MG63 (cell line): ENCODE results near the gene DLG2. TPM values are rescaled to one million over a fixed set of nuclear protein-coding genes. Genes with fewer than 3 reads are reported as not detected.

Experiments used
- DNase-seq: peaks from one replicate; pipeline ENCODE4 v3.0.0-alpha.2; 2020
- H3K27me3 ChIP-seq: fragments of 250-450 bp; sonication (Bioruptor Pico); 2 replicates; pipeline ENCODE4 v1.5.1; 2020; ENCODE audit warnings: mild to moderate bottlenecking, moderate library complexity
- H3K36me3 ChIP-seq: fragments of 250-450 bp; sonication (Bioruptor Pico); 2 replicates; pipeline ENCODE4 v1.5.1; 2020; ENCODE audit warnings: mild to moderate bottlenecking, moderate library complexity
- H3K4me3 ChIP-seq: fragments of 250-450 bp; sonication (Bioruptor Pico); 2 replicates; pipeline ENCODE4 v1.5.1; 2020; ENCODE audit warnings: mild to moderate bottlenecking, moderate library complexity
- H3K9me3 ChIP-seq: fragments of 250-450 bp; sonication (Bioruptor Pico); 2 replicates; pipeline ENCODE4 v1.5.1; 2020; ENCODE audit warnings: mild to moderate bottlenecking, moderate library complexity
- total RNA-seq: library from RNA; depleted of rRNA; stranded (reverse); fragments of >200 nt; shearing (Covaris generic); gene quantifications from 2 replicates; pipeline ENCODE4 v1.2.3, GENCODE V29; 2014; ENCODE audit warnings: low replicate concordance

Gene DLG2
- total RNA-seq, 1 experiment from 2014 or later = 0.10 TPM

GRCh38 chr11:84390441-84391078 lies 1236.6 kb downstream of the DLG2 start:
- no peak for DNase-seq
- no peaks in the 10 kb centered on the region for H3K36me3 ChIP-seq
- no peak overlapping the region for H3K4me3 ChIP-seq
- H3K27me3 ChIP-seq = no peaks in the 10 kb centered on the region
- H3K9me3 ChIP-seq = no peaks in the 10 kb centered on the region

GRCh38 chr11:84389696-84390095 lies 1237.4 kb downstream of the DLG2 start:
- H3K27me3 ChIP-seq = no peaks in the 10 kb centered on the region
- no peaks in the 10 kb centered on the region for H3K9me3 ChIP-seq
- no peak for DNase-seq
- no peaks in the 10 kb centered on the region for H3K36me3 ChIP-seq
- H3K4me3 ChIP-seq = no peak overlapping the region

- H3K27me3 ChIP-seq = no peaks in the 10 kb centered on the region
- no peaks in the 10 kb centered on the region for H3K9me3 ChIP-seq
- DNase-seq = peak; percentile 6
- no peaks in the 10 kb centered on the region for H3K36me3 ChIP-seq
- H3K4me3 ChIP-seq = no peak overlapping the region
Observed at GRCh38 chr11:84384731-84385130, 1242.4 kb downstream of the DLG2 start.

- H3K36me3 ChIP-seq = no peaks in the 10 kb centered on the region
- no peak overlapping the region for H3K4me3 ChIP-seq
- no peaks in the 10 kb centered on the region for H3K27me3 ChIP-seq
- H3K9me3 ChIP-seq = no peaks in the 10 kb centered on the region
- DNase-seq = no peak
Observed at GRCh38 chr11:84383576-84383975, 1243.6 kb downstream of the DLG2 start.

- DNase-seq = no peak
- Histone ChIP-seq H3K9me3 (no peaks in the 10 kb centered on the region), H3K27me3 (no peaks in the 10 kb centered on the region), H3K4me3 (no peak overlapping the region), H3K36me3 (no peaks in the 10 kb centered on the region)
Observed at GRCh38 chr11:84381666-84382065, 1245.5 kb downstream of the DLG2 start.

GRCh38 chr11:84372381-84372950 lies 1254.7 kb downstream of the DLG2 start:
- Histone ChIP-seq H3K9me3 (no peaks in the 10 kb centered on the region), H3K36me3 (no peaks in the 10 kb centered on the region), H3K4me3 (no peak overlapping the region), H3K27me3 (no peaks in the 10 kb centered on the region)
- no peak for DNase-seq

GRCh38 chr11:84358034-84358433 lies 1269.1 kb downstream of the DLG2 start:
- H3K4me3 ChIP-seq = no peak overlapping the region
- no peak for DNase-seq
- no peaks in the 10 kb centered on the region for H3K9me3 ChIP-seq
- H3K36me3 ChIP-seq = no peaks in the 10 kb centered on the region
- no peaks in the 10 kb centered on the region for H3K27me3 ChIP-seq

- H3K36me3 ChIP-seq = no peaks in the 10 kb centered on the region
- DNase-seq = no peak
- no peak overlapping the region for H3K4me3 ChIP-seq
Observed at GRCh38 chr11:84355911-84356310, 1271.2 kb downstream of the DLG2 start.

GRCh38 chr11:84345597-84345996 lies 1281.5 kb downstream of the DLG2 start:
- Histone ChIP-seq H3K36me3 (no peaks in the 10 kb centered on the region), H3K4me3 (no peak overlapping the region), H3K9me3 (no peaks in the 10 kb centered on the region), H3K27me3 (no peaks in the 10 kb centered on the region)
- DNase-seq = no peak

More at GRCh38 chr11:84355911-84356310, 1271.2 kb downstream of the DLG2 start:
- H3K27me3 ChIP-seq = no peaks in the 10 kb centered on the region
- H3K9me3 ChIP-seq = no peaks in the 10 kb centered on the region

- no peak overlapping the region for H3K4me3 ChIP-seq
- no peaks in the 10 kb centered on the region for H3K36me3 ChIP-seq
- no peak for DNase-seq
- H3K27me3 ChIP-seq = no peaks in the 10 kb centered on the region
- no peaks in the 10 kb centered on the region for H3K9me3 ChIP-seq
Observed at GRCh38 chr11:84345027-84345426, 1282.1 kb downstream of the DLG2 start.

- H3K27me3 ChIP-seq = no peaks in the 10 kb centered on the region
- no peaks in the 10 kb centered on the region for H3K9me3 ChIP-seq
- no peaks in the 10 kb centered on the region for H3K36me3 ChIP-seq
- no peak for DNase-seq
- no peak overlapping the region for H3K4me3 ChIP-seq
Observed at GRCh38 chr11:84339796-84340195, 1287.3 kb downstream of the DLG2 start.

GRCh38 chr11:84333221-84333620 lies 1293.9 kb downstream of the DLG2 start:
- no peak overlapping the region for H3K4me3 ChIP-seq
- no peaks in the 10 kb centered on the region for H3K27me3 ChIP-seq
- H3K36me3 ChIP-seq = no peaks in the 10 kb centered on the region
- H3K9me3 ChIP-seq = no peaks in the 10 kb centered on the region
- no peak for DNase-seq

GRCh38 chr11:84322211-84322610 lies 1304.9 kb downstream of the DLG2 start:
- no peak for DNase-seq
- no peaks in the 10 kb centered on the region for H3K9me3 ChIP-seq
- peaks cover 4% of the 10 kb centered on the region; the same call in 1 of the 2 replicates for H3K27me3 ChIP-seq
- no peaks in the 10 kb centered on the region for H3K36me3 ChIP-seq
- H3K4me3 ChIP-seq = no peak overlapping the region

GRCh38 chr11:84319863-84320262 lies 1307.3 kb downstream of the DLG2 start:
- H3K27me3 ChIP-seq = peaks cover 4% of the 10 kb centered on the region; the same call in 1 of the 2 replicates
- no peaks in the 10 kb centered on the region for H3K36me3 ChIP-seq
- DNase-seq = no peak
- H3K9me3 ChIP-seq = no peaks in the 10 kb centered on the region
- H3K4me3 ChIP-seq = no peak overlapping the region

- H3K36me3 ChIP-seq = no peaks in the 10 kb centered on the region
- H3K4me3 ChIP-seq = no peak overlapping the region
- H3K9me3 ChIP-seq = no peaks in the 10 kb centered on the region
- no peak for DNase-seq
- peaks cover 4% of the 10 kb centered on the region; the same call in 1 of the 2 replicates for H3K27me3 ChIP-seq
Observed at GRCh38 chr11:84316866-84317555, 1310.1 kb downstream of the DLG2 start.

GRCh38 chr11:84313830-84314359 lies 1313.2 kb downstream of the DLG2 start:
- DNase-seq = no peak
- no peaks in the 10 kb centered on the region for H3K9me3 ChIP-seq
- H3K27me3 ChIP-seq = peaks cover 4% of the 10 kb centered on the region; the same call in 1 of the 2 replicates
- no peaks in the 10 kb centered on the region for H3K36me3 ChIP-seq
- H3K4me3 ChIP-seq = no peak overlapping the region

- no peaks in the 10 kb centered on the region for H3K36me3 ChIP-seq
- no peak overlapping the region for H3K4me3 ChIP-seq
- no peak for DNase-seq
- no peaks in the 10 kb centered on the region for H3K9me3 ChIP-seq
- H3K27me3 ChIP-seq = no peaks in the 10 kb centered on the region
Observed at GRCh38 chr11:84310268-84310667, 1316.9 kb downstream of the DLG2 start.
